Measurements from ENCODE around the gene AK5.
"Not testable (repeated sequence)": the region's sequence is repeated elsewhere in the genome, so short reads cannot be mapped to it uniquely, and the experiment has no call there.

Gene AK5

DNA sequence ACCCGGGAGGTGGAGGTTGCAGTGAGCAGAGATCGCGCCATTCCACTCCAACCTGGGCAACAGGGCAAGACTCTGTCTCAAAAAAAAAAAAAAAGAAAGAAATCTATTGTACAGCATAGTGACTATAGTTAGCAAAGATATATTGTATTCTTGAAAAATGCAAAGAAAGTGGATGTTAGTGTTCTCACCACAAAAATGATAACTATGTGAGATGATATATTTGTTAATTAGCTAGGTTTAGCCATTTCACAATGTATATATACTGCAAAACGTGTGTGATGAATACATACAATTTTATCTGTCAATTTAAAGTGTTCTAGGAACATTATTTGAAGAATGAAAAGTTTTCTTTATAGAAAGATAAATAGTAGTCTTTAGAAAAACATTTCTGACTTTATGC, 179.9 kb downstream of the AK5 start:
- DNase-seq = no peak

DNA sequence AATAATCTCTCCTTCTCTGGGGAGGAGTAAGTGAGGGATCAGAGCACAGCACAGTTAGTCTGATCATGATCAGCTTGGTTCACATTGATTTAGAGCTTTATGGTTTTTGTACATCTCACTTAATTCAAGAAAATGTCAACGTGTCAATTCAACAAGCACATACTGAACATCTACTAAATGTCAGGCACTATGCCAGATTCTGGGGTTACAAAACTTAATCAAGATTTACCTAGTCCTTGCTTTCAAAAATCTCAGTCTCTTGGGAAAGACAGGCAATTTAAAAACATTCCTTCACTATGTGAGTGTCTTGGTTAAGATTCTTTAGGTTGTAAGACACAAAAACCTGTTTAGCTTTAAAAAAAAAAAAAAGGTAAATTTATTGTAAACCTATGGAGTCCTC, 181.4 kb downstream of the AK5 start:
- no peak for DNase-seq

DNA sequence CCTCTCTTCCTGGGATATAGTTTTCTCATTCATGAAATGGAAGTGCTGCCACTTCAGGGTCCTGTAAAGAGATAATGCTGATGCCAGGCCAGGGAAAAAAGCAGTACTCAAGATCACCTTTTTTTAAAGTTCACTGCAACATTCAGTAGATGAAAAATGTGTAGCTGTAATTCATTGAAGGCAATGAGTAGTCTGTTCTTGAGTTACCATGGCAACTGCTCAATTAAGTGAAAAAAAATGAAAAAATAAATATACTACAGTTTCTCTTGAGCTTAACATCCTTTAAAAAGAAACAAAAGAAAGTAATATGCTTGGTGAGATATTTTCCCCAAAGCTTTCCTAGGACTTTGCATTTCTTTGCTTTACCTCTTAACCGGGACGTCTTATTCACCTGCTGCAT, 183.3 kb downstream of the AK5 start:
- DNase-seq = no peak

DNA sequence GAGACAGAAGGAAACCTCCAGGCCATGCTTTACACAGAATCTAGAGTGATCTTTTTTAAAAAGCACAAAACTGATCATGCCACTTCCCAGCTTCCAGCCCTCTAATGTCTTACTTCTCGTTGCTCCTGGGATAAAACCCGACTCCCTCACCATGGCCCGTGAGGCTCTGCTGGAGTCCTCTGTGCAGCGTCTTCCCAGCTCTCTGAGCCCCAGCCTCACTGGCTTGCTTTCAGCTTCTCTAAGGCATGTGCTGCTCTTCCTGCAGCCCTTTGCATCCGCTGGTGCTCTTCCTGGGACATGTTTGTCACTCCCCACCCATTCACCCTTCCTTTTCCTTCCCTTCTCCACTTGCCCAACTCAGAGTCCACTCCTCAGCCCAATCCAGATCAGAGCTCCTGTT, 184.1 kb downstream of the AK5 start:
- no peak for DNase-seq

DNA sequence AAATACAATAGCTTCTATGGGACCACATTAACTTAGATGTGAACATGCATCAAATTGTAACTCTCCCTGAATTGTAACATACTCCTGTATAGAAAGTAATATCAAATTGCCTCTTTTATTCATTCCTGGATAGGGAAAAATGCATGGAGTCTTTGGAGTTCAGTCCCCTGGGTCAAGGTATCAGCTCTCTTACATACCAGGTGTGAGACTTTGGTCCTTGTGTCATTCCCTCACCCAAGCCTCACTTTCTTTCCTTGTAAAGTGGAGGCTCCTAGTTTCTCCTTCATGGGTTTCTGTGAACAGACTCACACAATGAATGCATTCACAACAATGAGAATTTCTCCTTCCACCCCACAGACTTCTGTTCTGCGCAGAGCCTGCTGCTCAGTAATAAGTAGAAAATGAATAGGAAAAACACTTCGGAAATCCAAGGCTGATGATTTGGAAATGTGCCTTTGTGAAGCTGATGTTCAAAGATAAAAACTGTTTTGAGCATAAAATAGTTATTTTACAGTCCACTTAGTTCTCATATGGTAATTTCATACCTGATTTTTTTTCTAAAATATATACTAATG, 185.3 kb downstream of the AK5 start:
- DNase-seq = no peak

DNA sequence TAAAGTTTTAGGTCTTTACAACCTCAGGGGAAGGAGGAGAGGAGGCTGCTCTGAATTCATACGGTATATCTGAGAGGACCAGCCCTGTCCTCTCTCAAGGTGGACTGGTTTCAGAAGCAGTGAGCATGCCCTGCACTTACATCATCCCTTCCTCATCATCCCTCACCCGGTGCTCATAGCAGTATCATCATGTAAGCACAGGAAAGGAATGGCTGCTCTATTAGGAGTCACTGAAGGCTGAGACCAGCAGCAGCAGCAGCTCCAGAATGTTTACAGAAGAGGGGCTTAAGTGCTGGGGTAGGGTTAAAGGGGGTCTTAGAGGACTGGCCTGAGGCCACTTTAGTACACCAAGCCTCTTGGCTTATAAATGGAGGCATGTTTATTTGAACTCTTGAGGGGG, 185.9 kb downstream of the AK5 start:
- DNase-seq = no peak

DNA sequence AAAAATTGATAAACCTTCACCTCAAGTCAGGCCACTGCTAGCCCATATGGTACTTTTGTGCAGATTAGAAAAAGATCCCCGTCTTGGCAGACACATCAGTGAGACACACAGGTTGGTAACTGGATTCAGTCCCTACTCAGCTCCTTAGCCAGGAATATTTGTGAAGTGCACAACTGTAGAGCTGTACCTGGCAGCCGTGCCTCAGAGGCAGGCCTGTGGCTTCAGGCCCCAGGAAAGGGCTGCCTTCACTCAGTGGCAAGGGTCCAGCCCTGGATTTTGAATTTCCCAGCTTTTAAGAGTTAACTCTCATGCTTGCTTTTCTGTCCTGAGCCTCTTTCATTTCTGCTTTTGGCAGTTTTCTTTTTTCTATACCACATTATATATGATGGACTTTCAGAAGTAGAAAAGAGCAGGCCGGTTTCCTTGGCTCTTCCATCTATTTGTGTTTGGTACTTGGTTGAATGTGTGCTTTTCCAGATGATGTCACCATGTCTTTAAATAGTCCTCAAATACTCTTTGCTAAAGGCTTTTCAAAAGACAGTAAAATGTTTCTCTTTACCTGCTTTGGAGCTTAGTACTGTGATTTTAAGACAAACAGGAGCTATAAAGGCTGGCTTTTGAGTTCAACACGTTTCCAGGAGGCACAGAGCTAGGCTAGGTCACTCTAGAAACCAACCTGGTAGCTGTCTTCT, 186.6 kb downstream of the AK5 start:
- peak; percentile 36 for DNase-seq

DNA sequence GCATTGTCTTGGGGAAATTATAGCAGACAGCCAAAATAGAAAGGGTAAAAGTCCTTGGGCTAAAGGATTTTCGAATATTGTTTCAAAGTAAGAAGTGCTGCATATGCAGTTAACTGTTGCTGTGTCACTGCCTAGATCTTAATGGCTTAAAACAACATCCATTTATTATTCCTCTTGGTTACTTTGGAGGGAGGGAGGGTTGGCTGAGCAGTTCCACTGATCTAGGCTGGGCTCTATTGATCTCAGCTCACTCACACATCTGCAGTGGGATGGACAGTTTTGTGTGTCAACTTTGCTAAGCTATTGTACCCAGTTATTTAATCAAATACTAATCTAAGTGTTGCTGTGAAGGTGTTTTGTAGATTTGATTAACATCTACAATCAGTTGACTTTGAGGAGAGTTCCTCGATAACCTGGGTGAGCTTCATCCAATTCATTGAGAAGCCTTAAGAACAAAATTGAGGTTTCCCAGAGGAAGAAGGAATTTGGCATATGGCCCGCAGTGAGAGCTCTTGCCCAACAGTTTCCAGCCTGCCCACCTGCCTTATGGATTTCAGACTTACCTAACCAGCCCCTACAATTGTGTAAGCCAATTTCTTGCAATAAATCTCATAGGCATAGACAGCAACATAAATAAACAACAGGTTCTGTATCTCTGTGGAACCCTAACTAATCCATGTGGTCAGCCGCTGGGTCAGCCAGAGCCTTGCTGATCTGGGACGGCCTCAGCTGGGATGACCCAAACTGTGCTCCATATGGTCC, 187.3 kb downstream of the AK5 start:
- no peak for DNase-seq

DNA sequence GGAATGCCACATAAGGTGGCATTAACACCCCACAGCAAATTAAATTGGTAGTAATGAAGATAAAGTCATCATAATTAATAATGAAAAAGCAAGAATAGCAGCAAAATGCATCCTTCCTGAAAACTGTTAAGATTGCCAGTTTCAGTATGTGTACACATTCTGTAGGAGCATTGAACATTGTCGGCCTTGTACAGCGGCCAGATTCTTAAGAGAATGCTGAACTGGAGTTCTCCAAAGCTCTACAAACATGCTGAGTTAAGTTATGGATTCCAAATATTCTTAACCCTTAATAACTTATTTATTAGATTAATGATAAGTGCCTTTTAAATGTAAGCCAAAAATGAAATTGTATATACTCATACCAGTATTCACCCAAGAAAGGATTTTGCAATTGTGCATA, 189.9 kb downstream of the AK5 start:
- DNase-seq = no peak

DNA sequence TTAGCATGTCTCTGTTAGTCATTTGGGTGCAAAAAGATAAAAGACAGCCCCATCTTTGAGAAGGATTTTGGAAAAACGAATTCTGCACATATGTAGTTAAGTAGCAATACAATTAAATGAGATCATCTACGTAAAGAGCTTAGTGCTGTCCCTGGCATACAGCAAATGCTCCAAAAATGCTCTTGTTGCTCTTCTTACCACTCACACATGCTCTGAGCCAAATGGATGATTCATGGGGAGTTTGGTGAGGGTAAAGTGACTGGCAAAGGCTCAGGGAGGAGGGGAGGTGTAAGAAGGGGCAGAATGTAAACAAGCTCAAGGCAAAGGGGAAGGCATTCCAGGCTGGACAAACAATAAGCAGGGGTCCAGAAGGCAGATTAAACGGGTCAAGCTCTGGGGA, 191.9 kb downstream of the AK5 start:
- DNase-seq = no peak

DNA sequence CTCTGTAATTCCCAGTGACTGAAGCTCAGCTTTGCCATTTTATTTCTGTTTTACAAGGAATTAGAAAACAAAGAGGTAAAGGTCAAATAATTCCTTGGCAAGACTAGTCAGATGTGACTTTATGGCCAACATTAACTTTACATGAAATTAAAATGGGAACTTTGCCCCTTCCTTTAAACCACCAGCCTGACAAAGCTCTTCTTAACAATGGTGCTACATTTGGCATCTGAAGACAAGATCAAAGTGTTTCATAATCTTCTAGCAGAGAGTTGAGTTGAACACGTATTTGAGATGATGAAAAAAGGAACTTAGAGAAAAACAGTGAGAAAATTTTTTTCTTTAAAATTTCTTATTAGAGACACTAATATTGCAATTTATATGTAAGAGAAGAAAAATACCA, 193.8 kb downstream of the AK5 start:
- no peak for DNase-seq

DNA sequence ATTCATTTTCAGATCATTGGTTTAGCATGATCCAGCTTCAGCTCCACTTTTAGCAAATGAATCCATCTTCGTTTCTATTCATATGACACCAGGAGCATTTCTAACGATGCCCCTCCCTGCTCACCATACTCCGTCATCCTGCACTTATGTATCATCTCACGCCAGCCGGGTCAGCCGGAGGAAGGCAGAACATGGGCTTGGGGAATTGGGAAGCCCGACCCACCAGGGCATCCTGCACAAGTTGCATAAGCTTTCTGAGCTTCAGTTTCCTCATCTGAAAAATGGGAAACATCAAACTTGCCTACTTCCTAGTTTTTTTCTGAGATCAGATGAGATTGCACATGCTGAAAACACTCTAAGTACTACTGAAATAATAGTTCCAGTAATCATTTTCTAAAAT, 194.7 kb downstream of the AK5 start:
- peak; percentile 34 for DNase-seq

DNA sequence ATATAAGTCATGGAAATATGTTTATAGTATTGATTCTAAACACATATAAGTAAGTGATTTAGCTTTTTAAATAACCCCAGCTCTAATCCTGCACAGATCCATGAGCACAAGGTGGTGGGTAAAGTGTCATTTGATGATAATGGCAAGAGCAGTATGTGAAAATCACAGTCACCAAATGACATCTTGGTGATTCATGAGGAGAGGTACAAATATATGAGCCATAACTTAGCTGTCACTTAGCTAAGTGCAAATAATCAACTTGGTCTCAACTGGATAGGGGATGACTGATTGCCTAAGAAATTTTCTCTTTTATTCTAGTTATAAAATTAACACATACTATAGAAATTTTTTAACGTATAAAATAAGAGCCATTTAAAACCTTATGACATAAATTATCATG, 202.5 kb downstream of the AK5 start:
- no peak for DNase-seq

DNA sequence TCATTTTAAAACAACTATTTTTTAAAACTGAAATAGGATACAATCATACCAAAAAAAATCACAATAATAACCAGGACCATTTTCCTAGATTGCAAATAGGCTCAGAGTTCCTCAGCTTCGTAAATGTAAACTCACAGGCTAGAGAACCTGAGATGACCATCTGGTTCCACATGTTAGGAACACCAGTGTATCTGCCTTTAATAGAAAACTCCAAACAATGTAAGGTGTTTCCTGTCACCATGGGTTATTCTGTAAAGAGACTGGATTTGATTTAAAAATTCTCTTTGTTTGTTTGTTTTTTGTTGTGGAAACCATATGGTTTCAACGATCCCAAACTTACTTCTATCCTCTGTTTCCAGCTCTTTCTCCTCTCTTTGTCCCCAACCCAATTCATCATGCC, 203.1 kb downstream of the AK5 start:
- DNase-seq = no peak

DNA sequence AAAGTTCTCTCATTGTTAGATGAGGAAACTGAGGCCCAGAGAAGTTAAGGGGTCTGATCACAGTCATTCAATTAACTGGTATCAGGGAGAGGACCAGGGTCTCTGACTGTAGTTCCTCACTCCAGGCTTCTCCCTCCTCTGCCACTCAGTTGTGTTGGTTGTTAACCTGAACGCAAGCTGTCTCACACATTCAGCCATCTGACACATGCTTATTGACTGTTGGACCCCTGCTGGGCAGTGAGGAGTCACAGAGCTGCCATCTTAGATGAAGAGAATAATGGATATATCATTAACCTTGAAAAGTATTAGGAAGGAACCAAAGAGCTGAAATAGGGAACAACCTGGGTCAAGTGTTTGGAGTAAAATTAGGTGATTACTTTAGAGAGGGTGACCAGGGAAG, 205.8 kb downstream of the AK5 start:
- no peak for DNase-seq

DNA sequence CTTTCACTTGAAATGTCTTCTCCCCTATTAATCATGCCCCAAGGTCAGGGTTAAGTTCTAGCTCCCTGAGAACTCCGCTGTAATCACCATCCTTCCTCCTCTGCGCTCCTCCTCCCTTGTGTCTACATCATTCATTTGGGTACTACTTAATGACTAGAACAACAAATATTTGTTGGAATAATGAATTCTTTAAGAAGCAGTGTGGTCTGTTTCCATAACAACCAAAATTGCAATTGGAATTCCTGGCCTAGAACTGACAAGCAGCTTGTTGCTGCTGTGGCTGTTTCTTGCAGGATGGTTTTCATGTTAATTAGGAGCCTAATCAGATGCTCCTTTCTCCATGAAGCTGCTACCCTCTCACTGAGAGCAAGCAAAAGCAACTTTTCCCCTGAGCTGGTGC, 208.1 kb downstream of the AK5 start:
- no peak for DNase-seq

DNA sequence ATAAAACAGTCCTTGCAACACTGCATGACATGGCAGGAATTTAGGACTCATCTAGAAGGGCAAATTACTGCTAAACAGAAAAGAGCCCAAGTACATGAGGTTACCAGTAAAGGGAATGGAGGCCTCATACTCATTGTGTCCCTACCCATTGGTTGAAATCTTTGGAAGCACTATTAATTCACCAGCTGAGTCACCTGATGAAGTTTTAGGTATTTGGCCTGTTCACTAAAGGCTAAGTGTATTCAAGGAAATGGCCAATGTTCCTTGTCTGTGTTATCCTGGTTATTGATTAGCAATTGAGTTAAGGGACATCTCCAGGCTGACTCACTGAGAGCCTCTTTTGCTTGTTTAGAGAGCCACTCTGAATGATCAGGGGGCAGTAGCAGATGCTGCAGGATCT, 212.2 kb downstream of the AK5 start:
- DNase-seq = no peak

DNA sequence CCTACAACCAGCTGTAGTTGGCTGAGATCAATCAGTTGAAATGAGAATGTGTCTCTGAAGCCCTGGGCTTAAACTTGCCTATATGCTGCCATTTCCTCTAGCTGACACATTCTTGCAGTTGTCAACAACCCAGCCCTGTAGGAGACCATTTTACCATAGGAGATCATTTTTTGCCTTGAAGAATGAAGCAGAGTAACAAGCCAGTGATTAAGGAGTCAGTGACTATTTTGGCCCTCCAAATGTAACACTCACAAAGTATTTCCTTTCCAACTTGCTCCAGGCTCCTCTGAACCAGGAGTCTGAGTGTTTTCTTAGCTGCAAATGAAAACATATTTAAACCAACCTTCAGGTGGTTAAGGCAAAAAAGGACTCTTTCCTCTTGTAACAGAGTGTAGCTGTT, 217.1 kb downstream of the AK5 start:
- no peak for DNase-seq

DNA sequence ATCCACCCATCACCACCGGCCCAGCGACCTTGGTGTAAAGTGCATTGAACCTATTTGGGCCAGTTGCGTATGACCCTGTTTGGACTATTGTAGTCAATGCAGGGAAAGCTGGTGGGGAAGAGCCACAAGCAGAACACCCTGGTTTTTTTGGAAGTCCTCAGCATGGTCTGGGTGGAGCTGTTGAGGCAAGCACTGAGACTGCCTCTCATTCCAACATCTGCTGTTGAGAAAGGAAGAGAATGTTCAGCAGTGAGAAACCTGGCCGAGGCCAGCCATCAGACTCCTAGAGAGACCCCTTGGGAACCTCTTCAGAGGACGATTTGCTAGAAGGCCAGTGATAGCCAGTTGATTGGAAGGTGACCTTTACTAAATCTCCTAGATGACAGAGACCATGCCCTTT, 217.6 kb downstream of the AK5 start:
- DNase-seq = no peak

DNA sequence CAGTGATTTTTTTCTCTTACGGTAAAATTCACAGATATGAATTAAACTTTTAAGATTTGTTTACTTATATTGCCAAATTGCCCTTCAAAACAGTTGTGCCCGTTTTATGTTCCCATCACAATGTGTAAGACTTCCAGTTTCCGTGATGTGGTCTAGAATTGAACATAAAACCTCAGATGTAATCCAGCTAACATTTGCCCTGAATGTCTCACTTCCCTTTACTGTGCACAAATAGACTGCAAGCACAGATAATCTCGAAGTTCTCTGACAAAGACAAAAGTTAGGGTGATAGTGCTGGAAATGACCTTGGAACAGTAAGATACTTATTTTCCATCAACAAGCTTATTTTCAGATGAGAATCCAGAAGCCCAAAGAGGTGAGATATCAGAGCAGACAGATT, 223.2 kb downstream of the AK5 start:
- DNase-seq = no peak

DNA sequence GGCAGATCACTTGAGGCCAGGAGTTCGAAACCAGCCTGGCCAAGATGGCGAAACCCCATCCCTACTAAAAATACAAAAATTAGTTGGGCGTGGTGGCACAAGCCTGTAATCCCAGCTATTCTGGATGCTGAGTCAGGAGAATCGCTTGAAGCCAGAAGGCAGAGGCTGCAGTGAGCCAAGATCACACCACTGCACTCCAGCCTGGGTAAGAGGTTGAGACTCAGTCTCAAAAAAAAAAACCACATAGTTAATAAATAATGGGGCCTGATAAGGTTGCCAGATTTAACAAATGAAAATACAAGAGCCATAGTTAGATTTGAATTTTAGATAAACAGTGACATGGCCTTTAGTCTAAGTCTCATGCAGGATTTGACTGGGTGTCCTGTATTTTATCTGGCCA, 225.0 kb downstream of the AK5 start:
- no peak for DNase-seq

DNA sequence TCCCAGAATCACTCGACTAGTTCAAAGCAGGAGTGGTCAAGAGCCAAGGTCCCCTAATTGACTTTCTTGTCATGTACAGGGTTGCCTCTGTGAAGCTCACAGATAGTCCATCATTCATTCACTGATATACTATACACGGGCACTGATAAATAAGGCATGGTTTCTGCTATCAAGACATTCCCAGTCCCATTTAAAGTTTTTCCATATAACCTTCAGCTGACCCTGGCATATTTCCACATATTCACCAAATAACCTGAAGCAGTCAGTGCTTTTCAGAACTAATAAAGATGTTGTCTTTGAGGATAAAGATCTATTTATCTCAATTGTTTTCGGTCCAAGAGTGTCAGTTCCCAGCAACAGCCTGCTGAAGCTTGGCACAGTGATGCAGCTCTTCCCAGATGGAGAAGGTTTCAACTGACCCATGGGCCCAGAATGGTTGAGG, 227.3 kb downstream of the AK5 start:
- no peak for DNase-seq

DNA sequence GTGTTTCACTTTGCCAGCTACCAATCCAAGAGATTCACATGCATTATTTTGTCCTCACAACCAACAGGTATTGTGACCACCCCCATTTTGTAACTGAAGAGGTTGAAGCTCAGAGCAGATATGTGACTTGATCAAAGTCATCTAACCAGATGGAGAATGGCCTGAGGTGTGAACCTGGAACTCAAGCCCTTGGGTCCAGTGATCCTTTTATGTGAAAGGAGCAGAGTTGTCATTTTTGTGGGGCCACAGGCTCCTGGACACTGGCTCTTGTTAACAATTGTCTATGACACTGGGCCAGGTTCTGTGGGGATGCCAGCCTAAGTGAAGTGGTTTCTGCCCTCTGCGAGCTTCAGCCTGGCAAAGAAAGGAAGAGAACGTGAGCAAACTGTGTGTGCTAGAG, 228.1 kb downstream of the AK5 start:
- no peak for DNase-seq

DNA sequence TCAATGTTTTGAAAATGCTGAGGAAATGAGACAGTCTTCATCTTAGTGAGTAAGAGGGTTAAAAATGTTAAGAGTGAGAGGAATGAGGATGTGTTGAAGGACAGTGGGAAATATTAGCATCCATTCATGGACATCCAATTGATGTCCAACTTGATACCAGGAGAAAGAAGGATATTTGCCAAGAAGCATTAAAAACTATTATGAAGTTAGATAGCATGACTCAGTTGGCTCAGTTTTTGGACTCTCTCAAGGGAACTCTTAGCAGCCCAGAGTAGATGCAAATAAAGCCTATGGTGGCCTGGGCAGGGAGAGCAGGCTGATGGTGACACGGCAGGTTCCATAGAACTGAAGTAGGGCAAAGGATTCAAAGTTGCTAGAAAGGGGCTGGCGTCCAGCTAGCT, 229.6 kb downstream of the AK5 start:
- DNase-seq = no peak

DNA sequence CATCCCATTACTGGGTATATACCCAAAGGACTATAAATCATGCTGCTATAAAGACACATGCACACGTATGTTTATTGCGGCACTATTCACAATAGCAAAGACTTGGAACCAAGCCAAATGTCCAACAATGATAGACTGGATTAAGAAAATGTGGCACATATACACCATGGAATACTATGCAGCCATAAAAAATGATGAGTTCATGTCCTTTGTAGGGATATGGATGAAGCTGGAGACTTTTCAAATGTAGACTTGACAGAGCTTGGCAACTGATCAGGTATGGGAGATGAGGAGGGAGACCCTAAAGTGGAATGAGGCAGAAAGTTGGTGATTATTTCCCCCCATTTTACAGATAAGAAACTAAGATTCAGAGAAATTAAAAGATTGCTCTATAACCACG, 230.8 kb downstream of the AK5 start:
- DNase-seq = not testable (repeated sequence)

Measured in femur (tissue), 1 donor.